Smooth muscle cell (in vitro differentiated cells): ENCODE data around the gene GZMM. TPM values are rescaled to one million over a fixed set of nuclear protein-coding genes. Genes with fewer than 3 reads are reported as not detected.
A peak's percentile ranks its signal among the peaks of the same experiment; 100 is the strongest.

Source experiments
- DNase-seq: peaks from one replicate; lab custom pipeline; 2025; ENCODE audit not compliant: unreplicated experiment; lab: John Stamatoyannopoulos, UW
- H2AFZ ChIP-seq: fragments of 200-600 bp; sonication (generic); 2 replicates; pipeline ENCODE4 v1.6.0; 2016; ENCODE audit warnings: antibody characterized with exemption, low read depth, mild to moderate bottlenecking
- H3F3A ChIP-seq: fragments of 200-600 bp; sonication (generic); 2 replicates; pipeline ENCODE4 v1.6.0; 2017; ENCODE audit warnings: antibody characterized with exemption, low read depth
- H3K27ac ChIP-seq: fragments of 200-600 bp; sonication (generic); 2 replicates; pipeline ENCODE4 v1.5.1; 2016; ENCODE audit warnings: low read depth, mild to moderate bottlenecking
- H3K27me3 ChIP-seq: fragments of 200-600 bp; sonication (generic); 2 replicates; pipeline ENCODE4 v1.6.1; 2016; ENCODE audit warnings: low read depth, mild to moderate bottlenecking
- H3K36me3 ChIP-seq: fragments of 200-600 bp; sonication (generic); 2 replicates; pipeline ENCODE4 v1.5.1; 2016; ENCODE audit warnings: low read depth
- H3K4me1 ChIP-seq: fragments of 200-600 bp; sonication (generic); 2 replicates; pipeline ENCODE4 v1.5.1; 2016; ENCODE audit warnings: low read depth
- H3K4me2 ChIP-seq: fragments of 200-600 bp; sonication (generic); 2 replicates; pipeline ENCODE4 v1.6.0; 2016; ENCODE audit warnings: mild to moderate bottlenecking
- H3K4me3 ChIP-seq: fragments of 200-600 bp; sonication (generic); 2 replicates; pipeline ENCODE4 v1.5.1; 2016; ENCODE audit warnings: mild to moderate bottlenecking
- H3K79me2 ChIP-seq: fragments of 200-600 bp; sonication (generic); 2 replicates; pipeline ENCODE4 v1.6.0; 2016; ENCODE audit warnings: low read depth, mild to moderate bottlenecking
- H3K9ac ChIP-seq: fragments of 200-600 bp; sonication (generic); 2 replicates; pipeline ENCODE4 v1.6.0; 2016; ENCODE audit warnings: low read depth
- H3K9me3 ChIP-seq: fragments of 200-600 bp; sonication (generic); replicated peaks from 2 replicates; pipeline ENCODE4 v1.5.1; 2016; ENCODE audit warnings: low read depth
- H4K20me1 ChIP-seq: fragments of 200-600 bp; sonication (generic); 2 replicates; pipeline ENCODE4 v1.6.0; 2016; ENCODE audit warnings: low read depth
- CTCF ChIP-seq: fragments of 200-600 bp; sonication (generic); IDR thresholded peaks from 2 replicates; pipeline ENCODE4 v1.5.1; 2017; ENCODE audit warnings: borderline replicate concordance, mild to moderate bottlenecking, antibody characterized with exemption; ENCODE audit not compliant: insufficient read depth, poor library complexity, severe bottlenecking
- WGBS: methylation state at CpG from one replicate; pipeline ENCODE4 v1.1.7; 2016; ENCODE audit warnings: low lambda C conversion rate; 5-methylcytosine and 5-hydroxymethylcytosine counted together
- polyA plus RNA-seq: library from polyadenylated mRNA; unstranded; fragments of >200 nt; fragmentation: Nextera tagmentation; extraction: Ambion mirVana; gene quantifications from 2 replicates; pipeline ENCODE4 v1.2.1, GENCODE V29; 2016
- total RNA-seq: library from RNA; depleted of rRNA; stranded (reverse); fragments of >200 nt; gene quantifications from 2 replicates; pipeline ENCODE4 v1.2.3, GENCODE V29; 2014

The GZMM gene
- total and polyA plus RNA-seq, 2 experiments from 2014 or later = 0.23 TPM; not detected in 1

GRCh38 chr19:501646-502045 is 42.2 kb upstream of the GZMM start:
- peaks cover 4% of the 10 kb centered on the region for H3K4me1 ChIP-seq
- H4K20me1 ChIP-seq = no peaks in the 10 kb centered on the region
- no peak for TF ChIP-seq CTCF
- no peak overlapping the region for H3K27ac ChIP-seq
- peaks cover 25% of the 10 kb centered on the region for H3K27me3 ChIP-seq
- no peak overlapping the region for H2AFZ ChIP-seq
- H3K9me3 ChIP-seq = no peaks in the 10 kb centered on the region
- H3K4me2 ChIP-seq = no peak overlapping the region
- DNase-seq = no peak
- H3K36me3 ChIP-seq = no peaks in the 10 kb centered on the region
- H3K4me3 ChIP-seq = no peak overlapping the region
- H3F3A ChIP-seq = no peaks in the 10 kb centered on the region
- H3K79me2 ChIP-seq = no peaks in the 10 kb centered on the region
- H3K9ac ChIP-seq = no peak overlapping the region
- 90% methylated on average over 14 of the region's 17 CpGs for WGBS

- Histone ChIP-seq H3K27me3 (peaks cover 1% of the 10 kb centered on the region), H3K4me1 (peaks cover 9% of the 10 kb centered on the region), H3K36me3 (no peaks in the 10 kb centered on the region), H2AFZ (no peak overlapping the region), H3K9ac (no peak overlapping the region), H3K79me2 (peaks cover 16% of the 10 kb centered on the region), H3K4me3 (no peak overlapping the region), H3F3A (no peaks in the 10 kb centered on the region), H3K4me2 (no peak overlapping the region), H3K9me3 (no peaks in the 10 kb centered on the region), H4K20me1 (no peaks in the 10 kb centered on the region), H3K27ac (no peak overlapping the region)
- 95% methylated on average over 14 of the region's 14 CpGs for WGBS
- no peak for DNase-seq
- TF ChIP-seq CTCF = no peak
Observed at GRCh38 chr19:504616-505015, 39.2 kb upstream of the GZMM start.

GRCh38 chr19:506404-507285 is 37.2 kb upstream of the GZMM start:
- Histone ChIP-seq H2AFZ (peak overlapping the region; percentile 97), H3K27ac (peak overlapping the region; percentile 87), H3K9me3 (no peaks in the 10 kb centered on the region), H3F3A (peaks cover 5% of the 10 kb centered on the region), H4K20me1 (no peaks in the 10 kb centered on the region), H3K27me3 (no peaks in the 10 kb centered on the region), H3K36me3 (no peaks in the 10 kb centered on the region), H3K4me1 (peaks cover 19% of the 10 kb centered on the region), H3K4me2 (peak overlapping the region; percentile 100), H3K79me2 (peaks cover 16% of the 10 kb centered on the region), H3K9ac (peak overlapping the region; percentile 91), H3K4me3 (peak overlapping the region; percentile 97)
- 10% methylated on average over 45 of the region's 48 CpGs for WGBS
- peak; percentile 99 for DNase-seq
- peak; percentile 90 for TF ChIP-seq CTCF
